Measurements from ENCODE around the gene CALM1.

CALM1 gene

GRCh38 chr14:90396341-90397339 is at the start of gene CALM1:
TSS of gene CALM1 (plus strand) at chr14:90397029. CDS start at chr14:90397231, 202 bp downstream.
- Histone ChIP-seq H3K27ac (ENCODE audit: low read length) (peak within 1 kb of the TSS; percentile 82), H3K9ac (ENCODE audit: low read length in 2 of 2) (peak within 1 kb of the TSS; percentile 85 to 91), H3K4me3 (ENCODE audit: low read length in 2 of 2) (peak within 1 kb of the TSS; percentile 94 to 96)

GRCh38 chr14:90348270-90348669 is 48.6 kb upstream of the CALM1 start:
- Histone ChIP-seq H3K9ac (ENCODE audit: low read length in 2 of 2) (no peak overlapping the region), H3K27ac (ENCODE audit: low read length) (no peak overlapping the region), H3K4me3 (ENCODE audit: low read length in 2 of 2) (no peak overlapping the region), H3K9me3 (ENCODE audit: control insufficient read depth in 2 of 2, low read length in 2 of 2) (no peaks in the 10 kb centered on the region), H3K4me1 (ENCODE audit: control insufficient read depth, insufficient read depth, low read length) (no peaks in the 10 kb centered on the region), H3K27me3 (ENCODE audit: control insufficient read depth in 1 of 2, insufficient read depth in 2 of 2, low read length in 2 of 2) (no peaks in the 10 kb centered on the region), H3K36me3 (ENCODE audit: control insufficient read depth in 2 of 2, insufficient read depth in 2 of 2, low read length in 2 of 2) (no peaks in the 10 kb centered on the region)

More at GRCh38 chr14:90396341-90397339, at the start of gene CALM1:
- Histone ChIP-seq H3K27me3 (ENCODE audit: control insufficient read depth in 1 of 2, insufficient read depth in 2 of 2, low read length in 2 of 2) (no peaks in the 10 kb centered on the region), H3K4me1 (ENCODE audit: control insufficient read depth, insufficient read depth, low read length) (peaks cover 22% of the 10 kb centered on the region), H3K36me3 (ENCODE audit: control insufficient read depth in 2 of 2, insufficient read depth in 2 of 2, low read length in 2 of 2) (peaks cover 8 to 11% of the 10 kb centered on the region in 2 donors), H3K9me3 (ENCODE audit: control insufficient read depth in 2 of 2, low read length in 2 of 2) (no peaks in the 10 kb centered on the region)

GRCh38 chr14:90349739-90350138 is 47.1 kb upstream of the CALM1 start:
- Histone ChIP-seq H3K9me3 (ENCODE audit: control insufficient read depth in 2 of 2, low read length in 2 of 2) (no peaks in the 10 kb centered on the region), H3K9ac (ENCODE audit: low read length in 2 of 2) (no peak overlapping the region), H3K4me1 (ENCODE audit: control insufficient read depth, insufficient read depth, low read length) (no peaks in the 10 kb centered on the region), H3K36me3 (ENCODE audit: control insufficient read depth in 2 of 2, insufficient read depth in 2 of 2, low read length in 2 of 2) (no peaks in the 10 kb centered on the region), H3K4me3 (ENCODE audit: low read length in 2 of 2) (no peak overlapping the region), H3K27me3 (ENCODE audit: control insufficient read depth in 1 of 2, insufficient read depth in 2 of 2, low read length in 2 of 2) (no peaks in the 10 kb centered on the region), H3K27ac (ENCODE audit: low read length) (no peak overlapping the region)

GRCh38 chr14:90354551-90355298 is 42.1 kb upstream of the CALM1 start:
- Histone ChIP-seq H3K4me1 (ENCODE audit: control insufficient read depth, insufficient read depth, low read length) (no peaks in the 10 kb centered on the region), H3K9me3 (ENCODE audit: control insufficient read depth in 2 of 2, low read length in 2 of 2) (no peaks in the 10 kb centered on the region), H3K27me3 (ENCODE audit: control insufficient read depth in 1 of 2, insufficient read depth in 2 of 2, low read length in 2 of 2) (no peaks in the 10 kb centered on the region), H3K27ac (ENCODE audit: low read length) (peak overlapping the region; percentile 6), H3K9ac (ENCODE audit: low read length in 2 of 2) (peak overlapping the region; percentile 6 to 21), H3K36me3 (ENCODE audit: control insufficient read depth in 2 of 2, insufficient read depth in 2 of 2, low read length in 2 of 2) (no peaks in the 10 kb centered on the region), H3K4me3 (ENCODE audit: low read length in 2 of 2) (peak overlapping the region; percentile 26 to 61)

- no peak overlapping the region for H3K9ac ChIP-seq (ENCODE audit: low read length in 2 of 2)
- no peak overlapping the region for H3K27ac ChIP-seq (ENCODE audit: low read length)
- H3K36me3 ChIP-seq (ENCODE audit: control insufficient read depth in 2 of 2, insufficient read depth in 2 of 2, low read length in 2 of 2) = no peaks in the 10 kb centered on the region
- no peaks in the 10 kb centered on the region for H3K9me3 ChIP-seq (ENCODE audit: control insufficient read depth in 2 of 2, low read length in 2 of 2)
- H3K27me3 ChIP-seq (ENCODE audit: control insufficient read depth in 1 of 2, insufficient read depth in 2 of 2, low read length in 2 of 2) = no peaks in the 10 kb centered on the region
- no peak overlapping the region for H3K4me3 ChIP-seq (ENCODE audit: low read length in 2 of 2)
- H3K4me1 ChIP-seq (ENCODE audit: control insufficient read depth, insufficient read depth, low read length) = no peaks in the 10 kb centered on the region
These were observed 41.0 kb upstream of the CALM1 start for GRCh38 chr14:90355540-90356518.

- Histone ChIP-seq H3K36me3 (ENCODE audit: control insufficient read depth in 2 of 2, insufficient read depth in 2 of 2, low read length in 2 of 2) (no peaks in the 10 kb centered on the region), H3K9me3 (ENCODE audit: control insufficient read depth in 2 of 2, low read length in 2 of 2) (no peaks in the 10 kb centered on the region), H3K9ac (ENCODE audit: low read length in 2 of 2) (no peak overlapping the region), H3K27me3 (ENCODE audit: control insufficient read depth in 1 of 2, insufficient read depth in 2 of 2, low read length in 2 of 2) (no peaks in the 10 kb centered on the region), H3K4me1 (ENCODE audit: control insufficient read depth, insufficient read depth, low read length) (no peaks in the 10 kb centered on the region), H3K4me3 (ENCODE audit: low read length in 2 of 2) (no peak overlapping the region), H3K27ac (ENCODE audit: low read length) (no peak overlapping the region)
These were observed 39.9 kb upstream of the CALM1 start for GRCh38 chr14:90356925-90357324.

- H3K27me3 ChIP-seq (ENCODE audit: control insufficient read depth in 1 of 2, insufficient read depth in 2 of 2, low read length in 2 of 2) = no peaks in the 10 kb centered on the region
- no peak overlapping the region for H3K27ac ChIP-seq (ENCODE audit: low read length)
- no peaks in the 10 kb centered on the region for H3K4me1 ChIP-seq (ENCODE audit: control insufficient read depth, insufficient read depth, low read length)
- H3K9me3 ChIP-seq (ENCODE audit: control insufficient read depth in 2 of 2, low read length in 2 of 2) = no peaks in the 10 kb centered on the region
- H3K36me3 ChIP-seq (ENCODE audit: control insufficient read depth in 2 of 2, insufficient read depth in 2 of 2, low read length in 2 of 2) = no peaks in the 10 kb centered on the region
- H3K4me3 ChIP-seq (ENCODE audit: low read length in 2 of 2) = no peak overlapping the region
- H3K9ac ChIP-seq (ENCODE audit: low read length in 2 of 2) = no peak overlapping the region
These were observed 38.5 kb upstream of the CALM1 start for GRCh38 chr14:90358359-90358758.

GRCh38 chr14:90361865-90362557 is 34.8 kb upstream of the CALM1 start:
- H3K36me3 ChIP-seq (ENCODE audit: control insufficient read depth in 2 of 2, insufficient read depth in 2 of 2, low read length in 2 of 2) = no peaks in the 10 kb centered on the region
- H3K27ac ChIP-seq (ENCODE audit: low read length) = no peak overlapping the region
- H3K4me1 ChIP-seq (ENCODE audit: control insufficient read depth, insufficient read depth, low read length) = no peaks in the 10 kb centered on the region
- no peaks in the 10 kb centered on the region for H3K27me3 ChIP-seq (ENCODE audit: control insufficient read depth in 1 of 2, insufficient read depth in 2 of 2, low read length in 2 of 2)
- no peaks in the 10 kb centered on the region for H3K9me3 ChIP-seq (ENCODE audit: control insufficient read depth in 2 of 2, low read length in 2 of 2)
- H3K9ac ChIP-seq (ENCODE audit: low read length in 2 of 2) = no peak overlapping the region
- no peak overlapping the region for H3K4me3 ChIP-seq (ENCODE audit: low read length in 2 of 2)

- no peaks in the 10 kb centered on the region for H3K4me1 ChIP-seq (ENCODE audit: control insufficient read depth, insufficient read depth, low read length)
- no peak overlapping the region for H3K4me3 ChIP-seq (ENCODE audit: low read length in 2 of 2)
- H3K27me3 ChIP-seq (ENCODE audit: control insufficient read depth in 1 of 2, insufficient read depth in 2 of 2, low read length in 2 of 2) = no peaks in the 10 kb centered on the region
- H3K36me3 ChIP-seq (ENCODE audit: control insufficient read depth in 2 of 2, insufficient read depth in 2 of 2, low read length in 2 of 2) = no peaks in the 10 kb centered on the region
- no peak overlapping the region for H3K9ac ChIP-seq (ENCODE audit: low read length in 2 of 2)
- no peak overlapping the region for H3K27ac ChIP-seq (ENCODE audit: low read length)
- no peaks in the 10 kb centered on the region for H3K9me3 ChIP-seq (ENCODE audit: control insufficient read depth in 2 of 2, low read length in 2 of 2)
These were observed 34.3 kb upstream of the CALM1 start for GRCh38 chr14:90362558-90362896.
